PC-3 (cell line): ENCODE measurements around the gene WDR48. TPM values are rescaled to one million over a fixed set of nuclear protein-coding genes. Genes with fewer than 3 reads are reported as not detected.

ENCODE experiments used
- ATAC-seq: fragments of 200-7000 bp; cut with Tn5 transposase; 2 replicates; pipeline ENCODE4 v1.9.1; 2020; ENCODE audit warnings: mild to moderate bottlenecking, moderate library complexity
- BruUV-seq: library from RNA; stranded (reverse); fragments of 400-500 nt; replicated peaks from 2 replicates; lab custom pipeline; 2021; lab: Mats Ljungman, UMichigan
- CTCF ChIA-PET: fragments of 300-600 bp; sonication (Branson Sonifier 250); formaldehyde crosslinking; loops from one replicate; lab custom pipeline; 2022; ENCODE audit warnings: antibody characterized with exemption; lab: Charles Lee
- POLR2A ChIA-PET: fragments of 300-600 bp; sonication (Branson Sonifier 250); formaldehyde crosslinking; loops from one replicate; lab custom pipeline; 2022; ENCODE audit warnings: antibody characterized with exemption; ENCODE audit not compliant: unreplicated experiment; lab: Charles Lee
- DNase-seq: peaks from one replicate; pipeline ENCODE4 v3.0.0-alpha.2; 2015
- H2AFZ ChIP-seq: fragments of 300-600 bp; sonication (generic); 2 replicates; pipeline ENCODE4 v1.6.0; 2016; ENCODE audit warnings: antibody characterized with exemption, low read length
- H3F3A ChIP-seq: fragments of 300-600 bp; sonication (generic); one replicate; pipeline ENCODE4 v1.6.0; 2017; ENCODE audit warnings: antibody characterized with exemption, low read length, control low read depth, mild to moderate bottlenecking; ENCODE audit not compliant: unreplicated experiment
- H3K27ac ChIP-seq: fragments of 300-600 bp; sonication (generic); 2 replicates; pipeline ENCODE4 v1.5.1; 2016; ENCODE audit warnings: mild to moderate bottlenecking, low read length
- H3K27me3 ChIP-seq: fragments of 300-600 bp; sonication (generic); 2 replicates; pipeline ENCODE4 v1.6.1; 2016; ENCODE audit warnings: low read length, mixed read lengths
- H3K36me3 ChIP-seq: fragments of 300-600 bp; sonication (generic); 2 replicates; pipeline ENCODE4 v1.6.1; 2016; ENCODE audit warnings: low read depth, mixed run types, low read length, mixed read lengths
- H3K4me1 ChIP-seq: fragments of 300-600 bp; sonication (generic); 2 replicates; pipeline ENCODE4 v1.5.1; 2016; ENCODE audit warnings: low read length; ENCODE audit not compliant: insufficient read depth
- H3K4me2 ChIP-seq: fragments of 300-600 bp; sonication (generic); 2 replicates; pipeline ENCODE4 v1.6.0; 2016; ENCODE audit warnings: low read length
- H3K4me3 ChIP-seq: fragments of 300-600 bp; sonication (generic); 2 replicates; pipeline ENCODE4 v1.5.1; 2016; ENCODE audit warnings: mild to moderate bottlenecking, low read length, mixed read lengths
- H3K79me2 ChIP-seq: fragments of 300-600 bp; sonication (generic); 2 replicates; pipeline ENCODE4 v1.6.1; 2017; ENCODE audit warnings: low read length, mixed read lengths
- H3K9ac ChIP-seq: fragments of 300-600 bp; sonication (generic); 2 replicates; pipeline ENCODE4 v1.6.0; 2016; ENCODE audit warnings: mild to moderate bottlenecking, low read length
- H3K9me2 ChIP-seq: fragments of 300-600 bp; sonication (generic); replicated peaks from 2 replicates; pipeline ENCODE4 v1.6.1; 2016; ENCODE audit warnings: mixed run types, low read length, mixed read lengths
- H3K9me3 ChIP-seq: fragments of 300-600 bp; sonication (generic); 2 replicates; pipeline ENCODE4 v1.6.1; 2016; ENCODE audit warnings: low read length, mixed read lengths
- H4K20me1 ChIP-seq: fragments of 300-600 bp; sonication (generic); 2 replicates; pipeline ENCODE4 v1.6.1; 2016; ENCODE audit warnings: low read length, mixed read lengths
- CTCF ChIP-seq: fragments of 300-600 bp; sonication (generic); conservative IDR thresholded peaks from 2 replicates; pipeline ENCODE4 v1.5.1; 2017; ENCODE audit warnings: antibody characterized with exemption, low read depth, mild to moderate bottlenecking, low read length
- EZH2 ChIP-seq: fragments of 300-600 bp; sonication (generic); IDR thresholded peaks from one replicate; pipeline ENCODE4 v1.6.1; 2017; ENCODE audit warnings: antibody characterized with exemption, mild to moderate bottlenecking, low read length; ENCODE audit not compliant: unreplicated experiment
- EZH2phosphoT487 ChIP-seq: fragments of 300-600 bp; sonication (generic); IDR thresholded peaks from 2 replicates; pipeline ENCODE4 v1.6.1; 2018; ENCODE audit warnings: mild to moderate bottlenecking, antibody characterized with exemption, low read length, borderline replicate concordance
- intact Hi-C: fragments of 100-400 bp; cut with micrococcal nuclease; formaldehyde crosslinking; loops from 2 replicates; pipeline ENCODE4 v1.9.0; 2023
- total RNA-seq: library from RNA; depleted of rRNA; stranded (reverse); fragments of >200 nt; gene quantifications from 2 replicates; pipeline ENCODE4 v1.2.3, GENCODE V29; 2014

The WDR48 gene
- total RNA-seq, 1 experiment from 2014 or later = 21.0 TPM

- no TSS peak for BruUV-seq
- Histone ChIP-seq H3K27me3 (no peaks in the 10 kb centered on the region), H3K9ac (no peak overlapping the region), H3K36me3 (no peaks in the 10 kb centered on the region), H3K4me2 (no peak overlapping the region), H3K79me2 (no peaks in the 10 kb centered on the region), H3K9me3 (no peaks in the 10 kb centered on the region), H3F3A (no peaks in the 10 kb centered on the region), H4K20me1 (no peaks in the 10 kb centered on the region), H3K4me3 (no peak overlapping the region), H3K27ac (no peak overlapping the region), H2AFZ (no peak overlapping the region), H3K4me1 (peaks cover 35% of the 10 kb centered on the region), H3K9me2 (no peaks in the 10 kb centered on the region)
- CTCF ChIA-PET = interaction anchor here (3.3 kb wide), 1 partner anchor 161 kb away, joined by 24 read pairs; no protein-coding TSS in a partner anchor
- POLR2A ChIA-PET = no interaction called here
- no peak for DNase-seq
- no peak for ATAC-seq
- intact Hi-C loops = loop anchor here (10.0 kb wide), 1 partner anchor 257 kb away; the partner anchor contains the start of gene SLC25A38
- no peak for TF ChIP-seq EZH2
- no peak for TF ChIP-seq EZH2phosphoT487
- TF ChIP-seq CTCF = no peak
Observed at GRCh38 chr3:39127269-39127907, 75.6 kb downstream of the WDR48 start.

GRCh38 chr3:39127908-39128304, 76.1 kb downstream of the WDR48 start:
- DNase-seq (no peak), ATAC-seq (no peak)
- no peak overlapping the region for H3K4me2 ChIP-seq
- TF ChIP-seq EZH2 = no peak
- no peak for TF ChIP-seq CTCF
- TF ChIP-seq EZH2phosphoT487 = no peak
- no peak overlapping the region for H2AFZ ChIP-seq
- H4K20me1 ChIP-seq = no peaks in the 10 kb centered on the region
- CTCF ChIA-PET = no interaction called here
- no peaks in the 10 kb centered on the region for H3K36me3 ChIP-seq
- no peak overlapping the region for H3K9ac ChIP-seq
- no TSS peak for BruUV-seq
- intact Hi-C loops = loop anchor here (10.0 kb wide), 1 partner anchor 257 kb away; the partner anchor contains the start of gene SLC25A38
- no peaks in the 10 kb centered on the region for H3K9me3 ChIP-seq
- POLR2A ChIA-PET = no interaction called here
- no peaks in the 10 kb centered on the region for H3K79me2 ChIP-seq
- no peak overlapping the region for H3K4me3 ChIP-seq
- H3K4me1 ChIP-seq = peaks cover 40% of the 10 kb centered on the region
- no peaks in the 10 kb centered on the region for H3K9me2 ChIP-seq
- no peaks in the 10 kb centered on the region for H3F3A ChIP-seq
- no peaks in the 10 kb centered on the region for H3K27me3 ChIP-seq
- H3K27ac ChIP-seq = no peak overlapping the region

- H3K9me2 ChIP-seq = no peaks in the 10 kb centered on the region
- no peaks in the 10 kb centered on the region for H3K27me3 ChIP-seq
- H3K4me2 ChIP-seq = no peak overlapping the region
- no peak overlapping the region for H3K27ac ChIP-seq
- H3K9me3 ChIP-seq = no peaks in the 10 kb centered on the region
- no peaks in the 10 kb centered on the region for H3F3A ChIP-seq
- no peak for TF ChIP-seq CTCF
- no peak for TF ChIP-seq EZH2phosphoT487
- no peak for TF ChIP-seq EZH2
- H3K79me2 ChIP-seq = no peaks in the 10 kb centered on the region
- no peak for DNase-seq
- no peak overlapping the region for H3K9ac ChIP-seq
- ATAC-seq = no peak
- intact Hi-C loops = loop anchor here (10.0 kb wide), 1 partner anchor 256 kb away; the partner anchor contains the start of gene SLC25A38
- BruUV-seq = no TSS peak
- H2AFZ ChIP-seq = no peak overlapping the region
- ChIA-PET POLR2A (no interaction called here), CTCF (no interaction called here)
- H4K20me1 ChIP-seq = no peaks in the 10 kb centered on the region
- H3K4me3 ChIP-seq = no peak overlapping the region
- H3K36me3 ChIP-seq = no peaks in the 10 kb centered on the region
- peaks cover 49% of the 10 kb centered on the region for H3K4me1 ChIP-seq
Observed at GRCh38 chr3:39128951-39129350, 77.1 kb downstream of the WDR48 start.
